ENCODE results near the gene DLD.

Gene DLD

DNA sequence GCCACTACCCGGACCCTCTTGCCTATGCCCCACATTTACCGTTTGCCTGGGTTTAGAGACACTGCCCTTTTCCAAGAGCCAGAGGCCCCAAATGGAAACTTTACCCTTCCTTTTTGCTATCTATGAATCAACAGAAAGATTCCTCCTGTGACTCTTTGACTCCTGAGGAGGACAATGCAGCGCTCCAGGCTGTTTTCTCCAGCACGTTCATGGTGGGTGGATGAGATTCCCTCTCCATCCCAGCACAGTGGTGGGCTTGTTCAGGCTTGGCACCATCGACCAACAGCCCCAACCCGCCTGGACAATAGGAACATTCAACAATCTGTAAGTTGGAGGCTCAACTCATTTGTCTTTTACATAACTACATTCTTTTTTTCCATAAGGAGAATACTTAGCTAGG, 55.9 kb downstream of the DLD start:
- Histone ChIP-seq H3K27ac (ENCODE audit: poor library complexity, severe bottlenecking) (peak overlapping the region; percentile 96), H3K9me3 (ENCODE audit: severe bottlenecking) (no peaks in the 10 kb centered on the region), H3K4me1 (ENCODE audit: insufficient read depth, poor library complexity, severe bottlenecking) (peaks cover 54% of the 10 kb centered on the region), H3K4me3 (ENCODE audit: severe bottlenecking) (no peak overlapping the region), H3K27me3 (ENCODE audit: insufficient read depth, poor library complexity, severe bottlenecking) (no peaks in the 10 kb centered on the region), H3K36me3 (ENCODE audit: low read depth) (peaks cover 97% of the 10 kb centered on the region)
- no peak for TF ChIP-seq CTCF (IDR thresholded peaks at IDR 0.05; ENCODE audit: poor library complexity, severe bottlenecking)
- no peak for DNase-seq (ENCODE audit: low spot score)
- peak; percentile 26; the same call in 2 of the 3 replicates for ATAC-seq (ENCODE audit: low read depth)

GRCh38 chr7:107948645-107949442, 57.9 kb downstream of the DLD start:
- H3K36me3 ChIP-seq (ENCODE audit: low read depth), result peaks cover 97% of the 10 kb centered on the region
- H3K4me1 ChIP-seq (ENCODE audit: insufficient read depth, poor library complexity, severe bottlenecking), result peaks cover 72% of the 10 kb centered on the region
- DNase-seq (ENCODE audit: low spot score) (no peak), ATAC-seq (ENCODE audit: low read depth) (peak; percentile 69)
- no peak for TF ChIP-seq CTCF (IDR thresholded peaks at IDR 0.05; ENCODE audit: poor library complexity, severe bottlenecking)
- H3K4me3 ChIP-seq (ENCODE audit: severe bottlenecking), result no peak overlapping the region
- H3K9me3 ChIP-seq (ENCODE audit: severe bottlenecking), result no peaks in the 10 kb centered on the region
- H3K27ac ChIP-seq (ENCODE audit: poor library complexity, severe bottlenecking), result peak overlapping the region; percentile 96
- no peaks in the 10 kb centered on the region for H3K27me3 ChIP-seq (ENCODE audit: insufficient read depth, poor library complexity, severe bottlenecking)

- H3K4me3 ChIP-seq (ENCODE audit: severe bottlenecking), result no peak overlapping the region
- no peak for TF ChIP-seq CTCF (IDR thresholded peaks at IDR 0.05; ENCODE audit: poor library complexity, severe bottlenecking)
- peaks cover 97% of the 10 kb centered on the region for H3K36me3 ChIP-seq (ENCODE audit: low read depth)
- H3K27me3 ChIP-seq (ENCODE audit: insufficient read depth, poor library complexity, severe bottlenecking), result no peaks in the 10 kb centered on the region
- ATAC-seq (ENCODE audit: low read depth), result no peak
- no peak for DNase-seq (ENCODE audit: low spot score)
- H3K4me1 ChIP-seq (ENCODE audit: insufficient read depth, poor library complexity, severe bottlenecking), result peaks cover 72% of the 10 kb centered on the region
- no peaks in the 10 kb centered on the region for H3K9me3 ChIP-seq (ENCODE audit: severe bottlenecking)
- peak overlapping the region; percentile 96 for H3K27ac ChIP-seq (ENCODE audit: poor library complexity, severe bottlenecking)
Measured at GRCh38 chr7:107949443-107949935, 58.5 kb downstream of the DLD start.

DNA sequence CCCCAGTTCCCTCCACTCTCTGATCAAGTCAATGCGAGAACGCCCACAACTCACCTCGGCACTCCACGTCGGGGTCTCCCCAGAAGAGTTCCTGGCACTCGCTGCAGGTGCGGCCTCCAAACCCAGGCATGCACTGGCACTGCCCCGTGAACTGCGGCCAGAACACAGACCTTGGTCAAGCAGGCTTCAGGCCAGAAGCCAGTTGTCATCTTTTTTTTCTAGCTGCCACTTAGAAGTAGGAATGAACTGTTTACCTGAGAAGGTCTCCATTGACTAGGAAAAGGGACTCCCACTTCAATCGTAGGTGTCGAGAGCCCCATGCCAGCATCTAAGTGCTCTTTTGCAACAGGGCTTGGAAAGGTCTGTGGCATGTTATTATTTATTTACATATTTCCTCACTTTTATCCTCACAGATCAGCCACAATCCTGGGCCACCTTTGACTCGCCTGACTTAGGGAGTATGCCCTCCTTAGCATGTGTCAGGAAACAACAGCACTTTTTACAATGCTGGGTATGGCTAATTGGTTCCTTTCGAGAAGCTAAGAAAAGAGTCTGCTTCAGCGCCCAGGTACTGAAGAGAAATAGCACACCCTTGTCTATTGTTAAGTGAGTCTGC, 60.3 kb downstream of the DLD start:
- DNase-seq (ENCODE audit: low spot score), result no peak
- Histone ChIP-seq H3K27me3 (ENCODE audit: insufficient read depth, poor library complexity, severe bottlenecking) (no peaks in the 10 kb centered on the region), H3K4me1 (ENCODE audit: insufficient read depth, poor library complexity, severe bottlenecking) (peaks cover 76% of the 10 kb centered on the region), H3K27ac (ENCODE audit: poor library complexity, severe bottlenecking) (peak overlapping the region; percentile 96), H3K9me3 (ENCODE audit: severe bottlenecking) (no peaks in the 10 kb centered on the region), H3K4me3 (ENCODE audit: severe bottlenecking) (no peak overlapping the region), H3K36me3 (ENCODE audit: low read depth) (peaks cover 97% of the 10 kb centered on the region)
- TF ChIP-seq CTCF (IDR thresholded peaks at IDR 0.05; ENCODE audit: poor library complexity, severe bottlenecking), result no peak
- no peak for ATAC-seq (ENCODE audit: low read depth)
